HCT116 (cell line): Measurements from ENCODE around the gene ACAP2. TPM values are rescaled to one million over a fixed set of nuclear protein-coding genes. Genes with fewer than 3 reads are reported as not detected.

Experiments used
- ATAC-seq: fragments of 200-7000 bp; cut with Tn5 transposase; 2 replicates; pipeline ENCODE4 v1.9.1; 2020; ENCODE audit warnings: mild to moderate bottlenecking, moderate library complexity
- BruUV-seq: library from RNA; stranded (reverse); fragments of 400-500 nt; replicated peaks from 2 replicates; lab custom pipeline; 2021; lab: Mats Ljungman, UMichigan
- CTCF ChIA-PET: fragments of 300-600 bp; sonication (Branson Sonifier 250); formaldehyde crosslinking; loops from one replicate; lab custom pipeline; 2021; ENCODE audit warnings: antibody characterized with exemption; lab: Charles Lee
- POLR2A ChIA-PET: fragments of 300-600, 350-600 bp; sonication (Branson Sonifier 250); formaldehyde crosslinking; loops from one replicate; lab custom pipeline; 2021; ENCODE audit warnings: antibody characterized with exemption; lab: Charles Lee
- RAD21 ChIA-PET, 2 experiments: fragments of 300-600 bp; sonication (Branson Sonifier 250); formaldehyde crosslinking; loops; one replicate each; lab custom pipeline; 2023; ENCODE audit warnings: low total read pairs in 2 of 2; ENCODE audit not compliant: uncharacterized antibody in 2 of 2, unreplicated experiment in 2 of 2, low non-redundant PET in 1 of 2; lab: Charles Lee
- DNase-seq: peaks from one replicate; pipeline ENCODE4 v3.0.0-alpha.2; 2010; ENCODE audit warnings: low read depth, low spot score
- H2AFZ ChIP-seq: fragments of 200-600 bp; shearing (Covaris generic), sonication (generic); 2 replicates; pipeline ENCODE4 v1.6.1; 2017; ENCODE audit warnings: low read depth, mixed run types, mixed read lengths, antibody characterized with exemption, low read length; ENCODE audit not compliant: poor library complexity, severe bottlenecking
- H3K27ac ChIP-seq: 2 replicates; pipeline ENCODE4 v1.5.1; 2012; ENCODE audit warnings: low read depth, low read length
- H3K27me3 ChIP-seq: fragments of 200-600 bp; sonication (generic); 2 replicates; pipeline ENCODE4 v1.6.1; 2016; ENCODE audit warnings: mixed run types, low read length, mixed read lengths; ENCODE audit not compliant: insufficient read depth
- H3K36me3 ChIP-seq, 2 experiments: fragments of 200-500 bp in 1 of 2; fragments of 200-600 bp in 1 of 2; sonication (Bioruptor generic) in 1 of 2; sonication (generic) in 1 of 2; 2 replicates each; pipeline versions ENCODE4 v1.5.1 to v1.6.1; 2014 to 2016; ENCODE audit warnings: low read length in 2 of 2, inconsistent platforms in 1 of 2, mixed read lengths in 1 of 2, mixed run types in 1 of 2; ENCODE audit not compliant: insufficient read depth in 2 of 2, control insufficient read depth in 1 of 2
- H3K4me1 ChIP-seq, 2 experiments: fragments of 200-600 bp in 1 of 2; sonication (generic) in 1 of 2; 2 replicates each; pipeline versions ENCODE4 v1.5.1 to v1.6.1; 2012 to 2017; ENCODE audit warnings: low read length in 2 of 2, inconsistent platforms in 1 of 2, mild to moderate bottlenecking in 1 of 2, mixed read lengths in 1 of 2, mixed run types in 1 of 2, moderate library complexity in 1 of 2; ENCODE audit not compliant: insufficient read depth in 2 of 2, control insufficient read depth in 1 of 2
- H3K4me2 ChIP-seq: fragments of 200-600 bp; sonication (generic); 2 replicates; pipeline ENCODE4 v1.6.1; 2017; ENCODE audit warnings: mixed run types, low read length, mixed read lengths
- H3K4me3 ChIP-seq, 2 experiments: fragments of 200-600 bp in 1 of 2; sonication (generic) in 1 of 2; replicated peaks in 1 of 2; 2 replicates each; pipeline ENCODE4 v1.5.1; 2011 to 2016; ENCODE audit warnings: low read length in 2 of 2, control low read depth in 1 of 2, low read depth in 1 of 2, mild to moderate bottlenecking in 1 of 2, mixed read lengths in 1 of 2, mixed run types in 1 of 2
- H3K79me2 ChIP-seq: fragments of 200-600 bp; sonication (generic); 2 replicates; pipeline ENCODE4 v1.6.1; 2017; ENCODE audit warnings: mild to moderate bottlenecking, mixed run types, low read length, moderate library complexity, mixed read lengths; ENCODE audit not compliant: insufficient read depth
- H3K9ac ChIP-seq: fragments of 200-600 bp; sonication (generic); 2 replicates; pipeline ENCODE4 v1.6.1; 2016; ENCODE audit warnings: low read length, mixed read lengths
- H3K9me2 ChIP-seq: fragments of 200-600 bp; sonication (generic), shearing (Covaris generic); 2 replicates; pipeline ENCODE4 v1.6.1; 2017; ENCODE audit warnings: mixed run types, mild to moderate bottlenecking, moderate library complexity; ENCODE audit not compliant: insufficient read depth
- H3K9me3 ChIP-seq, 2 experiments: fragments of 200-500 bp in 1 of 2; fragments of 200-600 bp in 1 of 2; sonication (Bioruptor generic) in 1 of 2; sonication (generic) in 1 of 2; 2 replicates each; pipeline ENCODE4 v1.6.1; 2014 to 2017; ENCODE audit warnings: low read length in 2 of 2, mixed read lengths in 2 of 2, inconsistent platforms in 1 of 2, low read depth in 1 of 2, mild to moderate bottlenecking in 1 of 2, mixed run types in 1 of 2, moderate library complexity in 1 of 2; ENCODE audit not compliant: control insufficient read depth in 1 of 2, insufficient read depth in 1 of 2
- H4K20me1 ChIP-seq: fragments of 200-600 bp; sonication (generic), shearing (Covaris generic); 2 replicates; pipeline ENCODE4 v1.6.1; 2017; ENCODE audit warnings: mixed run types, mild to moderate bottlenecking, moderate library complexity; ENCODE audit not compliant: insufficient read depth
- ATF3 ChIP-seq: IDR thresholded peaks from 2 replicates; pipeline ENCODE4 v1.6.1; 2012
- CBX3 ChIP-seq: IDR thresholded peaks from 2 replicates; pipeline ENCODE4 v1.6.1; 2012; ENCODE audit warnings: low read depth
- ELF1 ChIP-seq: IDR thresholded peaks from 2 replicates; pipeline ENCODE4 v1.6.1; 2012; ENCODE audit warnings: low read depth, borderline replicate concordance
- EZH2 ChIP-seq: fragments of 200-600 bp; sonication (generic); IDR thresholded peaks from 2 replicates; pipeline ENCODE4 v1.6.1; 2017; ENCODE audit warnings: antibody characterized with exemption, mixed run types
- EZH2phosphoT487 ChIP-seq: fragments of 200-600 bp; IDR thresholded peaks from 2 replicates; pipeline ENCODE4 v1.6.1; 2018; ENCODE audit warnings: antibody characterized with exemption, borderline replicate concordance
- FOSL1 ChIP-seq: IDR thresholded peaks from 2 replicates; pipeline ENCODE4 v1.6.1; 2012; ENCODE audit warnings: low read depth
- JUND ChIP-seq: IDR thresholded peaks from 2 replicates; pipeline ENCODE4 v1.6.1; 2012
- MAX ChIP-seq: IDR thresholded peaks from 2 replicates; pipeline ENCODE4 v1.6.1; 2012
- POLR2A ChIP-seq: IDR thresholded peaks from 2 replicates; pipeline ENCODE4 v1.7.0; 2011; ENCODE audit warnings: borderline replicate concordance; ENCODE audit not compliant: insufficient read depth, insufficient read length; ENCODE audit errors: extremely low read depth
- REST ChIP-seq: IDR thresholded peaks from 2 replicates; pipeline ENCODE4 v1.6.1; 2012; ENCODE audit warnings: low read depth
- SIN3A ChIP-seq: IDR thresholded peaks from 2 replicates; pipeline ENCODE4 v1.6.1; 2012; ENCODE audit warnings: low read depth
- SP1 ChIP-seq: IDR thresholded peaks from 2 replicates; pipeline ENCODE4 v1.6.1; 2012; ENCODE audit warnings: low read depth
- SRF ChIP-seq: IDR thresholded peaks from 2 replicates; pipeline ENCODE4 v1.6.1; 2012; ENCODE audit warnings: low read depth
- TCF7L2 ChIP-seq: IDR thresholded peaks from 2 replicates; pipeline ENCODE4 v1.7.0; 2011; ENCODE audit warnings: borderline replicate concordance, inconsistent platforms; ENCODE audit not compliant: insufficient read depth, insufficient read length; ENCODE audit errors: extremely low read depth
- ZBTB33 ChIP-seq: IDR thresholded peaks from 2 replicates; pipeline ENCODE4 v1.6.1; 2011; ENCODE audit warnings: mild to moderate bottlenecking, low read length, moderate library complexity; ENCODE audit not compliant: insufficient replicate concordance; ENCODE audit errors: extremely low read depth
- ZNF274 ChIP-seq: fragments of 200-500 bp; sonication (Bioruptor generic); IDR thresholded peaks from 2 replicates; pipeline ENCODE4 v1.6.1; 2014; ENCODE audit warnings: mild to moderate bottlenecking, low read depth, low read length, inconsistent platforms
- intact Hi-C: fragments of 100-400 bp; cut with micrococcal nuclease; formaldehyde crosslinking; loops from 2 replicates; pipeline ENCODE4 v1.10.0; 2022
- total RNA-seq: library from RNA; stranded (reverse); gene quantifications from one replicate; pipeline ENCODE4 v1.2.1, GENCODE V29; 2021; ENCODE audit not compliant: unreplicated experiment

Gene ACAP2
- total RNA-seq, 1 experiment from 2014 or later = 43.0 TPM

GRCh38 chr3:195453236-195453635 is 10.4 kb upstream of the ACAP2 start:
- Histone ChIP-seq H2AFZ (no peak overlapping the region), H3K4me2 (no peak overlapping the region), H3K4me3 (no peak overlapping the region), H3K27me3 (no peaks in the 10 kb centered on the region), H3K9ac (no peak overlapping the region), H3K79me2 (no peaks in the 10 kb centered on the region), H3K27ac (no peak overlapping the region), H3K4me1 (no peaks in the 10 kb centered on the region), H3K9me3 (no peaks in the 10 kb centered on the region), H3K9me2 (no peaks in the 10 kb centered on the region), H3K36me3 (no peaks in the 10 kb centered on the region), H4K20me1 (no peaks in the 10 kb centered on the region)
- DNase-seq = no peak
- RAD21 ChIA-PET = no interaction called here
- TF ChIP-seq FOSL1 = no peak
- no peak for TF ChIP-seq MAX
- no TSS peak for BruUV-seq
- intact Hi-C loops = no loop called here
- no peak for ATAC-seq
- CTCF ChIA-PET = no interaction called here
- POLR2A ChIA-PET = interaction anchor here (2.0 kb wide), 1 partner anchor 10 kb away, joined by 4 read pairs; the partner anchor contains the start of gene ACAP2

GRCh38 chr3:195451373-195452015 is 8.7 kb upstream of the ACAP2 start:
- Histone ChIP-seq H3K4me1 (no peaks in the 10 kb centered on the region), H3K4me2 (no peak overlapping the region), H4K20me1 (no peaks in the 10 kb centered on the region), H3K36me3 (no peaks in the 10 kb centered on the region), H3K27ac (no peak overlapping the region), H3K27me3 (no peaks in the 10 kb centered on the region), H3K9ac (no peak overlapping the region), H2AFZ (no peak overlapping the region), H3K9me3 (no peaks in the 10 kb centered on the region), H3K79me2 (no peaks in the 10 kb centered on the region), H3K4me3 (no peak overlapping the region), H3K9me2 (no peaks in the 10 kb centered on the region)
- intact Hi-C loops = no loop called here
- RAD21 ChIA-PET = no interaction called here
- CTCF ChIA-PET = no interaction called here
- DNase-seq (no peak), ATAC-seq (no peak)
- BruUV-seq = no TSS peak
- POLR2A ChIA-PET = interaction anchor here (0.7 to 2.0 kb wide), 2 partner anchors 8 kb away, joined by 4 read pairs; partner anchors contain the start of gene ACAP2
- TF ChIP-seq SP1 (no peak), ZBTB33 (no peak), TCF7L2 (no peak), EZH2 (no peak), POLR2A (no peak), ZNF274 (no peak), ATF3 (no peak), JUND (no peak), EZH2phosphoT487 (no peak), SIN3A (no peak), CBX3 (no peak), SRF (no peak), REST (no peak), ELF1 (no peak)
